ENCODE results near the gene MAN1A1. TPM values are rescaled to one million over a fixed set of nuclear protein-coding genes. Genes with fewer than 3 reads are reported as not detected.

The MAN1A1 gene
- total and polyA plus RNA-seq, 7 donors = 10.2 to 143 (median 81.9) TPM

- peaks cover 0 to 17% (median 0%) of the 10 kb centered on the region in 4 donors for H3K4me1 ChIP-seq
- no peaks in the 10 kb centered on the region for H3K9me3 ChIP-seq
- H3K27me3 ChIP-seq = no peaks in the 10 kb centered on the region
- H3K27ac ChIP-seq = no peak overlapping the region
- H3K4me3 ChIP-seq = no peak overlapping the region
- intact Hi-C loops (cut with DNase I) = no loop called here
- no peak for DNase-seq
- WGBS, 2 donors = 92 to 93% methylated on average over 3 of the region's 3 CpGs
- H3K36me3 ChIP-seq = peaks cover 0 to 15% (median 0%) of the 10 kb centered on the region in 4 donors
- TF ChIP-seq POLR2AphosphoS5 (IDR thresholded peaks at IDR 0.05) (no peak), CTCF (IDR thresholded peaks at IDR 0.05) (no peak), EP300 (IDR thresholded peaks at IDR 0.05) (no peak), POLR2A (IDR thresholded peaks at IDR 0.05) (no peak)
These were observed 175.5 kb downstream of the MAN1A1 start for GRCh38 chr6:119174085-119174445.

GRCh38 chr6:119173249-119174084 lies 176.1 kb downstream of the MAN1A1 start:
- Histone ChIP-seq H3K36me3 (peaks cover 0 to 9% (median 0%) of the 10 kb centered on the region in 4 donors), H3K4me1 (peaks cover 0 to 17% (median 0%) of the 10 kb centered on the region in 4 donors), H3K27ac (no peak overlapping the region), H3K9me3 (no peaks in the 10 kb centered on the region), H3K4me3 (no peak overlapping the region), H3K27me3 (no peaks in the 10 kb centered on the region)
- intact Hi-C loops (cut with DNase I) = no loop called here
- no peak for TF ChIP-seq POLR2A (IDR thresholded peaks at IDR 0.05)
- TF ChIP-seq EP300 (IDR thresholded peaks at IDR 0.05) = no peak
- no peak for TF ChIP-seq POLR2AphosphoS5 (IDR thresholded peaks at IDR 0.05)
- TF ChIP-seq CTCF (IDR thresholded peaks at IDR 0.05) = no peak
- WGBS, 2 donors = 79 to 81% methylated on average over 6 of the region's 6 CpGs
- no peak for DNase-seq

GRCh38 chr6:119172824-119173223 lies 176.7 kb downstream of the MAN1A1 start:
- peaks cover 0 to 17% (median 0%) of the 10 kb centered on the region in 4 donors for H3K4me1 ChIP-seq
- H3K27ac ChIP-seq = no peak overlapping the region
- no peaks in the 10 kb centered on the region for H3K9me3 ChIP-seq
- no peak overlapping the region for H3K4me3 ChIP-seq
- no peak for DNase-seq
- H3K27me3 ChIP-seq = no peaks in the 10 kb centered on the region
- intact Hi-C loops (cut with DNase I) = no loop called here
- H3K36me3 ChIP-seq = peaks cover 0 to 8% (median 0%) of the 10 kb centered on the region in 4 donors
- no peak for TF ChIP-seq POLR2A (IDR thresholded peaks at IDR 0.05)
- TF ChIP-seq POLR2AphosphoS5 (IDR thresholded peaks at IDR 0.05) = no peak
- no peak for TF ChIP-seq EP300 (IDR thresholded peaks at IDR 0.05)
- no peak for TF ChIP-seq CTCF (IDR thresholded peaks at IDR 0.05)
- WGBS, 2 donors = 60 to 78% methylated on average over 2 of the region's 2 CpGs

- Histone ChIP-seq H3K4me1 (peaks cover 0 to 17% (median 0%) of the 10 kb centered on the region in 4 donors), H3K36me3 (peaks cover 0 to 1% (median 0%) of the 10 kb centered on the region in 4 donors), H3K27me3 (no peaks in the 10 kb centered on the region), H3K4me3 (no peak overlapping the region), H3K27ac (no peak overlapping the region), H3K9me3 (no peaks in the 10 kb centered on the region)
- intact Hi-C loops (cut with DNase I) = no loop called here
- no peak for DNase-seq
- no peak for TF ChIP-seq POLR2AphosphoS5 (IDR thresholded peaks at IDR 0.05)
- no peak for TF ChIP-seq CTCF (IDR thresholded peaks at IDR 0.05)
- no peak for TF ChIP-seq EP300 (IDR thresholded peaks at IDR 0.05)
- TF ChIP-seq POLR2A (IDR thresholded peaks at IDR 0.05) = no peak
These were observed 177.5 kb downstream of the MAN1A1 start for GRCh38 chr6:119171864-119172588.

All from sigmoid colon (tissue), 7 donors.